Adrenal gland (tissue), 12 donors: ENCODE data around the gene AUNIP. TPM values are rescaled to one million over a fixed set of nuclear protein-coding genes. Genes with fewer than 3 reads are reported as not detected.

Source experiments
- DNase-seq, 7 donors: peaks; one replicate each; pipeline ENCODE4 v3.0.0-alpha.2; 2019 to 2020
- H3K27ac ChIP-seq, 5 donors: fragments of 200-600 bp; sonication (generic) in 4 of 5; 1 replicate in 3 of 5; 2 replicates in 2 of 5; pipeline versions ENCODE4 v1.5.1 to v1.8.0; 2016 to 2020; ENCODE audit warnings: mild to moderate bottlenecking in 1 of 5
- H3K27me3 ChIP-seq: fragments of 200-600 bp; 2 replicates; pipeline ENCODE4 v1.8.0; 2021
- H3K36me3 ChIP-seq, 2 donors: fragments of 200-600 bp; replicated peaks in 1 of 2; 1 replicate in 1 of 2; 2 replicates in 1 of 2; pipeline versions ENCODE4 v1.5.1 to v1.8.0; 2018 to 2022
- H3K4me1 ChIP-seq, 2 donors: fragments of 200-600 bp; replicated peaks in 1 of 2; 1 replicate in 1 of 2; 2 replicates in 1 of 2; pipeline versions ENCODE4 v1.5.1 to v1.8.0; 2018 to 2021
- H3K4me3 ChIP-seq, 4 donors: fragments of 200-600 bp; sonication (generic) in 3 of 4; one replicate each; pipeline ENCODE4 v1.5.1; 2016 to 2018
- H3K9me3 ChIP-seq, 3 donors: fragments of 200-600 bp; sonication (generic) in 1 of 3; replicated peaks in 1 of 3; 1 replicate in 2 of 3; 2 replicates in 1 of 3; pipeline versions ENCODE4 v1.5.1 to v1.8.0; 2016 to 2021
- POLR2A ChIP-seq, 2 donors: fragments of 450-650 bp; IDR thresholded peaks; one replicate each; pipeline ENCODE4 v1.6.1; 2017; ENCODE audit warnings: antibody characterized with exemption in 2 of 2, mild to moderate bottlenecking in 2 of 2, moderate library complexity in 1 of 2
- WGBS, 4 donors: extraction: QIAGEN DNeasy Blood & Tissue Kit in 2 of 4; methylation state at CpG; one replicate each; pipeline versions ENCODE4 v1.1.5 to v1.1.7; 2013 to 2017; 5-methylcytosine and 5-hydroxymethylcytosine counted together
- intact Hi-C, 2 donors: fragments of 100-400 bp; cut with DNase I; formaldehyde crosslinking; loops; one replicate each; pipeline versions ENCODE4 v1.14.1 to v1.15.0; 2022 to 2023
- polyA plus RNA-seq, 3 donors: library from polyadenylated mRNA; stranded (reverse); fragments of 200-250 nt in 2 of 3; fragments of 350-450 nt in 1 of 3; fragmentation: Illumina TruSeq in 1 of 3; extraction: RNeasy Lipid Tissue Mini Kit (QIAGEN cat#74804) in 1 of 3; gene quantifications; one replicate each; pipeline ENCODE4 v1.2.3, GENCODE V29; 2013 to 2014
- total RNA-seq, 9 donors: library from RNA; depleted of rRNA in 4 of 9; stranded (reverse); fragments of >200 nt in 4 of 9; fragments of 120-200 nt in 1 of 9; fragmentation: NEBNext Ultra II Directional in 1 of 9; extraction: Animal tissue kit (Norgen Biotek cat#: 25700) in 1 of 9; gene quantifications; one replicate each; pipeline versions ENCODE4 v1.1.0 to v1.2.4, GENCODE V29; 2013 to 2023
- TF ChIP-seq, protein P1 (sequence below), 6 experiments: fragments of 450-650 bp in 4 of 6; fragments of 200-600 bp in 2 of 6; sonication (generic) in 1 of 6; IDR thresholded peaks; 1 replicate in 5 of 6; 2 replicates in 1 of 6; pipeline versions ENCODE4 v1.5.1 to v1.8.0; 2016 to 2021; ENCODE audit warnings: antibody characterized with exemption in 6 of 6, mild to moderate bottlenecking in 2 of 6, moderate library complexity in 1 of 6
- donor health status: healthy with polysubstance abuse.
- donor health status: Bipolar disorder and iron deficiency.
- donor health status: DM: yes; HTN: yes; CAD: no.
- donor health status: DM: no; HTN: no; CAD: no.
- donor health status: DM: no; HTN: no; CAD: no.
- donor health status: DM: yes; HTN: yes; CAD: no.

The AUNIP gene
- total and polyA plus RNA-seq, 12 donors = 0.24 to 3.4 (median 0.78) TPM

DNA sequence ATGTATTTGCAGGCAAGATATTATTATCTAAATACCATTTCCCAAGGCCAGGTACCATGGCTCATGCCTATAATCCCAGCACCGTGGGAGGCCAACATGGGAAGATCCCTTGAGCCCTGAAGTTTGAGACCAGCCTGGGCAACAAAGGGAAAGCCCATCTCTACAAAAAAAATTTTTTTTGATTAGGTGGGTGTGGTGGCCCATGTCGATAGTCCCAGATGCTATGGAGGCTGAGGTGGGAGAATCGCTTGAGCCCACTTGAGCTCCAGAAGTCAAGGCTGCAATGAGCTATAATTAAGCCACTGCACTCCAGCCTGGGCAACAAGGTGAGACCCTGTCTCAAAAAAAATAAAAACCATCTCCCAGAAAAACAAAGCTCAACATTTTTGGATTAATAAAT is 44.7 kb upstream of the AUNIP start:
- intact Hi-C loops = no loop called here
- DNase-seq = no peak
- H3K9me3 ChIP-seq = no peaks in the 10 kb centered on the region
- peaks cover 0 to 12% of the 10 kb centered on the region in 2 donors for H3K36me3 ChIP-seq
- no peak overlapping the region for H3K4me3 ChIP-seq
- H3K27me3 ChIP-seq = no peaks in the 10 kb centered on the region
- H3K27ac ChIP-seq = no peak overlapping the region
- WGBS, 4 donors = 60 to 74% (median 69%) methylated on average over 3 of the region's 3 CpGs
- TF ChIP-seq, protein P1, sequence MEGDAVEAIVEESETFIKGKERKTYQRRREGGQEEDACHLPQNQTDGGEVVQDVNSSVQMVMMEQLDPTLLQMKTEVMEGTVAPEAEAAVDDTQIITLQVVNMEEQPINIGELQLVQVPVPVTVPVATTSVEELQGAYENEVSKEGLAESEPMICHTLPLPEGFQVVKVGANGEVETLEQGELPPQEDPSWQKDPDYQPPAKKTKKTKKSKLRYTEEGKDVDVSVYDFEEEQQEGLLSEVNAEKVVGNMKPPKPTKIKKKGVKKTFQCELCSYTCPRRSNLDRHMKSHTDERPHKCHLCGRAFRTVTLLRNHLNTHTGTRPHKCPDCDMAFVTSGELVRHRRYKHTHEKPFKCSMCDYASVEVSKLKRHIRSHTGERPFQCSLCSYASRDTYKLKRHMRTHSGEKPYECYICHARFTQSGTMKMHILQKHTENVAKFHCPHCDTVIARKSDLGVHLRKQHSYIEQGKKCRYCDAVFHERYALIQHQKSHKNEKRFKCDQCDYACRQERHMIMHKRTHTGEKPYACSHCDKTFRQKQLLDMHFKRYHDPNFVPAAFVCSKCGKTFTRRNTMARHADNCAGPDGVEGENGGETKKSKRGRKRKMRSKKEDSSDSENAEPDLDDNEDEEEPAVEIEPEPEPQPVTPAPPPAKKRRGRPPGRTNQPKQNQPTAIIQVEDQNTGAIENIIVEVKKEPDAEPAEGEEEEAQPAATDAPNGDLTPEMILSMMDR (IDR thresholded peaks at IDR 0.05) = no peak
- TF ChIP-seq POLR2A (IDR thresholded peaks at IDR 0.05) = no peak
- peaks cover 20 to 22% of the 10 kb centered on the region in 2 donors for H3K4me1 ChIP-seq

DNA sequence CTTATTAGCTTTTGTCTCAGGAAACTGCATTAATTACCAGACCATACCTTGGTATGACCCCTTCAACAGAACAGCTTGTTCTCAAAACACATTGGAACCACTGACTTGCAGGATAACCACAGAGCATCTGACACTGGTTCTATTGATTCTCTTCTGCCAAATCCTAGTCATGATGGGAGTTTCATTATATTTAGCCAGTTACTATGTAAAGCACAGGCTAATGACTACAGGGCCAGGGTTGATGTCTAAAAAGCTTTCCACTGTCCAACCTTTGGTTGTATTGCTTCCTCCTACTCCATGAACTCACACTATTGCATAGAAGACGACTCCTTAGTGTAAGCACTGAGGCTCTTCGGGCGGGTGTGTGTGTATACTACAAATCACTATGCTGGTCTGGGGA is 43.2 kb upstream of the AUNIP start:
- H3K27ac ChIP-seq = no peak overlapping the region
- 91 to 95% (median 92%) methylated on average over 3 of the region's 3 CpGs for WGBS, 4 donors
- no peak for DNase-seq
- intact Hi-C loops = no loop called here
- no peak for TF ChIP-seq POLR2A (IDR thresholded peaks at IDR 0.05)
- TF ChIP-seq, protein P1 (IDR thresholded peaks at IDR 0.05) = no peak
- H3K4me3 ChIP-seq = no peak overlapping the region
- H3K36me3 ChIP-seq = peaks cover 0 to 12% of the 10 kb centered on the region in 2 donors
- H3K9me3 ChIP-seq = no peaks in the 10 kb centered on the region
- H3K4me1 ChIP-seq = peaks cover 20 to 22% of the 10 kb centered on the region in 2 donors
- H3K27me3 ChIP-seq = no peaks in the 10 kb centered on the region

DNA sequence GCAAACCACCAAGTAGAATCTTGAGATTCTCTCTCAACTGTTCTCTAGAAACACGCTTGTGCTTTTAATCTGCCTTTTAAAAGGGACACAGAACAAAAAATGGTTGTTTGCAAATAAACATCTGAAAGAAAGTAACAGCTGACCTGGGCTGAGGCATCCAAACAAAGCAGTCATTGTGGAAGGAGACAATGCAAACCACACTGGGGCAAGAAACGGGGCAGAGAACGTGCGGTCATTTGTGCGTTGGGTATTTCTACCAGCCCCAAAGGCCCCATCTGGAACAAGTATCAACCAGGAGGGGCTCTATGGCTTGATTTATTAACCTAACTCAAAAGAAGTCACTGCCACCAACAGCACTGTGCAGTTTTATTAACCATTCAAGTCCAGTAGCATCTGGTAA is 41.0 kb upstream of the AUNIP start:
- Histone ChIP-seq H3K4me3 (no peak overlapping the region), H3K36me3 (peaks cover 0 to 12% of the 10 kb centered on the region in 2 donors), H3K9me3 (no peaks in the 10 kb centered on the region), H3K27ac (no peak overlapping the region), H3K4me1 (peaks cover 7 to 14% of the 10 kb centered on the region in 2 donors), H3K27me3 (no peaks in the 10 kb centered on the region)
- 93 to 97% (median 96%) methylated on average over 5 of the region's 5 CpGs for WGBS, 4 donors
- DNase-seq = no peak
- no peak for TF ChIP-seq POLR2A (IDR thresholded peaks at IDR 0.05)
- TF ChIP-seq, protein P1 (IDR thresholded peaks at IDR 0.05) = no peak
- intact Hi-C loops = no loop called here

DNA sequence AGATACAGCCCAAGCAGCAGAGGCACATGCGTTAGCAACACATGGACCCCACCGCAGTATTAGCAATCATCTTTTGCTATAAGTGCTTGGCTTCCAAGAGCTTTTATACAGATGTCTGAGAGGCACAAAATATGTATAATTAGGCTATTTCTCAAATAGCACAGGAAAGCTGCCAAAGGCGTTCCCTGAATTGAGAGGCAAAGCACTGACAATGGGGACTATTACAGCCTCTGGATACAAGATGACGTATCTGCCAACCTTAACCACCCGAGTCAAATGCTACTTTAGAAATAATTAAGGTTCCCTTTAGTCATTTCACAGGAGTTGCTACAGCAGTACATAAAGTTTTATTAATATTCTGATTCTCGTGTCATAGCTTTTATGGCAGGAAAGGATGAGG is 40.5 kb upstream of the AUNIP start:
- H3K4me3 ChIP-seq = no peak overlapping the region
- peaks cover 0 to 12% of the 10 kb centered on the region in 2 donors for H3K36me3 ChIP-seq

More for the DNA sequence above, 40.5 kb upstream of the AUNIP start:
- DNase-seq = no peak
- Histone ChIP-seq H3K27me3 (no peaks in the 10 kb centered on the region), H3K27ac (no peak overlapping the region), H3K9me3 (no peaks in the 10 kb centered on the region), H3K4me1 (peaks cover 5 to 14% of the 10 kb centered on the region in 2 donors)
- TF ChIP-seq, protein P1 (IDR thresholded peaks at IDR 0.05) = no peak
- TF ChIP-seq POLR2A (IDR thresholded peaks at IDR 0.05) = no peak
- WGBS, 4 donors = 92 to 96% (median 93%) methylated on average over 6 of the region's 6 CpGs
- intact Hi-C loops = loop anchor here in 1 of 2 donors (5.0 kb wide), 1 partner anchor 98 kb away; the partner anchor contains the start of gene PAFAH2
